Fibroblast of skin of abdomen (primary cell): ENCODE measurements around the gene AMPH. TPM values are rescaled to one million over a fixed set of nuclear protein-coding genes. Genes with fewer than 3 reads are reported as not detected.

Experiments
- DNase-seq: peaks from one replicate; pipeline ENCODE4 v3.0.0-alpha.2; 2013
- polyA plus RNA-seq, 2 experiments: library from polyadenylated mRNA; unstranded; fragments of 120-200 nt; gene quantifications; one replicate each; pipeline ENCODE4 v1.2.1, GENCODE V29; 2013; ENCODE audit not compliant: insufficient read length in 2 of 2

The AMPH gene
- polyA plus RNA-seq (2013, experiment 1 of 2; ENCODE audit: insufficient read length) = 37.1 TPM
- 36.6 TPM for polyA plus RNA-seq (2013, experiment 2 of 2; ENCODE audit: insufficient read length)

DNA sequence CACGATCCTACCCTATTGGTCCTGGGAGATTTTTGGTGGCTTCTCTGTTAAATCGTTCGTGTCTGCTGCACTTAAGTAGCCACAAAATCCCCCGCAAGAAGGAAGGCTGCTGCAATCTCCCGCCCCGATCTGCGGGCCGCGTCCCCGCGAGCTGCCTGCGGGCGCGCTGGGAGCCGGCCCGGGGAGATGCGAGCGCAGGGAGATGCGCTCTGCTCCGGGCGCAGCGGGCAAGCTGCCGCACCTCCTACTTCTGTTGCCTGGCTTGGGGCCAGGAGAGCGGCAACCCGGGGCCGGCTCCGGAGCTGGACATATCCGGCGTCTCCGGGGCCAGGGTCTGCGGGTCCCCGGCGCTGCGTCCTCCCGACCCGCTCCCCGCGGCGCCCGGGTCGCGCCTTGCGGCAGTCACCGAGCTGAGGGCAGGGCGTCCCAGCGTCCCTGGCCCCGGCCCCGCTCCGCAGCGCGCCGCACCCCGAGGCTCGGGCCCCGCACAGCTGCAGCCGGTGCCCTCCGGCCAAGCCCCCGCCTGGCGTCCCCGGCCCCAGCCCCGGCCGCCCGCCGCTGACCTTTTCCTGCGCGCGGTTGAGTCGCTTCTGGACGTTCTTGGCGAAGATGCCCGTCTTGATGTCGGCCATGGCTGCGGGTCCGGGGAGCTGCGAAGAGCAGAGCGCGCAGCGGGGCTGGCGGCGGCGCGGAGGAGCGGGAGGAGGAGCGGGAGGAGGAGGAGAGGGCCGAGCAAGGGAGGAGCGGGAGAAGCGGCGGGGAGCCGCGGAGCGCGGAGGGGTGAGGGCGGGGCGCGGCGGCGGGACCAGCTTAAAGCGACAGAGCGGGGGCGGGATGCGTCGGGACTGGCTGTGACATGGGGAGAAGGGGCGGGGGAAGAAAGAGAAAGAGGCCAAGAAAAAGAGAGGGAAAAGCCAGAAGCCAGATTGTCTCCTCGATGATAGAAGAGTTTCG is at the start of gene AMPH:
TSS of gene AMPH (minus strand) at position 654 of the 954 bp plus-strand sequence. CDS start at position 632, 22 bp downstream.
- DNase-seq = peak; percentile 79

DNA sequence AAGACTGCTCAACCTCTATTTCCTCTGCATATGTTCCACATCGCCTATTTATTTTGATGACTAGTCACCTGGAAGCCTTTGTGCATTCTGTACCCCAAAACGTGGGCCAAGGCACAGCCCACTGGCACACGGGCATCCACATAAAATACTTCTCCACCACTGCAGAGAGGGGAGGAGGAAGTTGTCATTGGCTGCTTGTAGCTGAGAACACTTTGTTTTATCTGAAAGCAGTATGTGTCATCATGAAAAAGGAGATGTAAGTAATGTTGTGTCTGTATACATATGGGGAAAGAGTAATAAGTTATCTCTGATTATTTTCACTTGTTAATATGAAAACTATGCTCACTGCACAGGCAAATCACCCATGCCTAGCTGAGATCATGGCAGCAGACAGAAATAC is 48.2 kb upstream of the AMPH start:
- no peak for DNase-seq

DNA sequence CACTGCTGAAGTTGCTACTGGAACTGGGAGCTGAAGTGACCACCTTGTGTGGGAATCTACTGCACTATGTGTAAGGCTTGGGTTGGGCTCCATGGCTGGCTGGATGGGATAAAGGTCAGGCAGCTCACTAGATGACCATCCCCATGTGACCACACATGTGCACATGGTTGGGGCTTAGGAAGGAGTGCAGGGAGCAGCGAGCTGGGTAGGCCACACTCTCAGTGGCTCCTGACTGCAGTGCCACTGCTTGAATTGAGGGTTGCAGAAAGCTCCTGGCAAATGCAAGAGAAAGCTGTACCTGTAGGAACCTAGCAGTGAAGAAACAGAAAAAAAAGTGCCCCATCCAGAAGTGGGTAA is 47.5 kb upstream of the AMPH start:
- no peak for DNase-seq

DNA sequence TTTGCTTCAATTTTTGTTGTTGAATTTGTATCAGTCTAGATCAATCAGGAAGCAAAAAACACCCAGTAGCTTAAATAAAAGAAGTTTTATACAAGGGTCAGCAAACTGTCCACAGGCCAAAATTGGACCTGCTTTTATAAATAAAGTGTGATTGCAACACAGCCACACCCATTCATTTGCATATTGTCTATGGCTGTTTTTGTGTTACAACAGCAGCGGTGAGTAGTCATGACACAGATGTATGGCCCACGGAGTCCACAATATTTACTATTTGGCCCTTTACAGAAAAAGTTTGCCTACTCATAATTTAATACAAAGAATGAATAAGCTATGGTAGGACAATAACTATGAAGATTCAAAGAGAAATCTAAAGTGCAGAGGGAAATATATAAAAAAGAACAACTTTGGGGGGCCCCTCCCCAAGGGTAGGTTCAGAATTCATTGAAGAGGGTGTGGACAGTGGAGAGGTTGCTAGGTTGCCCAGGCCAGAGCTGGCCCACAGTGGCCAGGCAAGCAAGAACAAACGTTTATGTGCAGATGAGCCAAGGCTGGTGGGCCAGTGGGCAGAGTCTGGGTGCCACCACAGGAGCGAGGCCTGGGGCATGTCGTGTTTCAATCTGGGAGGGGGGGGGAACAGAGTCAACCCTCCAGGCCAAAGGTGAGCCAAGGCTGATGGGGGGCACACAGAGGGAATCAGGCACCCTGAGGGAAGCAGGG is 47.0 kb upstream of the AMPH start:
- DNase-seq = no peak

DNA sequence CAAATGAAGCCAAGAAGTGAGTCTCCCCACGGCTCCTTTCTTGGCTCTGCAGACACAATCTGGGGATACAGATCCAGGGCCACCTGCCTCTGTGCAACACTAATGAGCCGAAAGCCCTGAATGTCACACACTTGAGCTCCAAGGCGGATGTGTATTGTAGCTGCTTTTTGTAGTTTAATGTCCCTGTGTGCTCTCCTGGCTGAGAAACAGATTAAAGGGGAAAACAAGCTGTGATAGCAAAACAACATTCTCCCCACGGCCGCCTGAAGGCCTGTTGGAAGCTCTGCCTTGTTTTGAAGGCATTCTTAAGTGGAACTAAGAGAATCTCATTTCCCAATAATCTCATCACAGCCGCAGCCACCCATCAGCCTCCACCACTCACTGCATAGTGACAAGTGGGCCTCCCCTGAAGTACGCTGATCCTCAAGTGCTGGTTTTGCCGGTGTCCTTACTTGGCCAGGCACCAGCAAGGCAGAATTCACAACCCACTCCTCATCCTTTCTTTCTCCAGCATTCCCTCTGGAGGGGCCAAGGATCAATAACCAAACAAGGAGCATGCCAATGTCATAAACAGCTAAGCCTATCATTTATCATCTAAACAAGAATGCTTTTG is 44.4 kb upstream of the AMPH start:
- DNase-seq = no peak

- no peak for DNase-seq
Measured at GRCh38 chr7:38674513-38674912, 43.3 kb upstream of the AMPH start.

- peak; percentile 76 for DNase-seq
Measured at GRCh38 chr7:38673795-38674194, 42.6 kb upstream of the AMPH start.

DNA sequence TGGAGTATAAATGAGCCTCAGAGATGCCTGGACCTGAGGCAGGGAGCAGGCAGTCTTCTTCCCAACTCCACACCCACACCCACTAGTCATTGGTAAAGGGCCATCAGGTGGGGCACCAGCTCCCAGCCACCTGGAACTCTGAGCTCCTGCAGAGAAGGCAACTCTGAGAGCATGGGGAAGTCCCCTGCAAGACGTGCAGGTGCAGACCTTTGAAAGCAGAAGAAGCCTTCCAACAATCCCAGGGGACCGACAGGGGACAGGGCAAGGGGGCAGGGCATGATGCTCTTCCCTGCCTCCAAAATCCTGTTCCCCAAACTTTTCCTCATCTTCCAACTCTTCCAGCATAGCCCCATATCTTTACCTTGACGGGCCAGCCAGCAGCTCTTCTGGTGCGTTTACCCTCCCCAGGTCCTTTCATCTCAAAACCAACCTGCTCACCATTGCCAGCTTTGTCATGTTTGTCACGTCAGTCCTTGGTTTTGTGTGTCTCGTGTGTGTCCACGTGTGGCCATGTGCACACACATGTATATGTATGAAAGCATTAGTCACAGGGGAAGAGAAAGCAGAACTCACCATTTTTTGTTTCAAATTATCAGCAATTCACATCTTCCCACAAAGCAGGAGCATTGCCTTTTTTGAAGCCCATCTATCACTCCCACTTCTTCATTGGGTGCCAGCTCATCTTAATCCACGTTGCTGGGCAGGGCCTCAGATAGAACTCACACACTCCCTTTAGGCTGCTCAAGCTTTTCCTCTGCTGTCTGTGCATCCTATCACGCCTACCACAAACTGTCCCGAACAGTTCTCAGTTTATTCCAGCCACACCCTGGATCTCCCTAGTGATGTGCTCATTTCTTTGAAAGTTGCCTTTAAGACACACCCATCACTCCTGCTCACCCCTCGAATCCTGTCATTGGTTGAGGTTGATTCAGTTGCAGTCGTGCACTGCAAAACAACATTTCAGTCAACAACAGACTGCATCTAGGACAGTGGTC is 41.0 kb upstream of the AMPH start:
- DNase-seq = no peak

GRCh38 chr7:38669965-38670520 is 38.9 kb upstream of the AMPH start:
- no peak for DNase-seq

DNA sequence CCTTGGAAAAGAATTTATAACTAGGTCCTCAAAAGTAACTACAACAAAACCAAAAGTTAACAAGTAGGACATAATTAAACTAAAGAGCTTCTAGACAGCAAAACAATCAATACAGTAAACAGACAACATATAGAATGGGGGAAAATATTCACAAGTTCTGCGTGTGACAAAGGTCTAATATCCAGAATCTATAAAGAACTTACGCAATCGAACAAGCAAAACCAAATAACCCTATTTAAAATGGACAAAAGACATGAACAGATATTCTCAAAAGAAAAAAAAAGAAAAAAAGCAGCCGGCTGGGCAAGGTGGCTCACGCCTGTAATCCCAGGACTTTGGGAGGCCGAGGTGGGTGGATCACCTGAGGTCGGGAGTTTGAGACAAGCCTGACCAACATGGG is 33.8 kb upstream of the AMPH start:
- DNase-seq = no peak

GRCh38 chr7:38660427-38661099 is 29.4 kb upstream of the AMPH start:
- DNase-seq = peak; percentile 61

DNA sequence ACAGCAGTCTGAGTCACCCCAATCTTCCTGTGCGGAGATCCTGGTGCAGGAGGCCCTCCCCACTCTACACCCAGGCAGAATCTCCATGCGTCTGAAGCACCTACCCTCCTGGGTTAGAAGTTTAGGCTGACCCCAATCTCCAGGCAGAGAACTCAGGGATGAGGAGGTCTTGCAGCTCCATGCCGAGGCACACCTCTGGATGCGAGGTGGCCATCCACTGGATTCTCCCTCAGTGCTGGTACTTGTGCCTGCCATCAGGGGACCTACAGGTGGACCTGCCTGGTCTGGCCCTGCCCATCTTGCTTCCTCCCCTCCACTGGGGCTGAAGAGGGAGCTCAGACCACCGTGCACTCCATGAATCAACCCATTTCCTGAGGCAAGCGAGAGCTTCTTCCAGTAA is 28.8 kb upstream of the AMPH start:
- no peak for DNase-seq

DNA sequence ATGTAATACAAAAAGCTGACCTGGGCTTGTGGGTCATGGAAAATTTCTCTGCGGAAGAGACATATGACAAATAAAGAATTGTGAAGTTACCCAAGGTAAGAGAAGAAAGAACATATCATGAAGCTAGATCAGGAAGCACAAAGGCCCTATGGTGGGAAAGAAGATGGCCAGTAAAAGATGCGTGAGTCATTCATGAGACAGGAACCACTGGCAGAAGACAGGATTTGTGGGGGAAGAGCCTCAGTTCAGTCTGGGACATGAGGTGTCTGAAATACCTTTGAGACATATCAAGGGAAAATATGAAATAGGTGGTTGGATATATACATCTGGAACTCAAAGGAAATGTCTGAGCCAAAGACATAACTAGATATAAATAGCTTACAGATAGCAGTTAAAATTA is 27.7 kb upstream of the AMPH start:
- peak; percentile 37 for DNase-seq

- DNase-seq = peak; percentile 16
Measured at GRCh38 chr7:38656968-38657367, 25.8 kb upstream of the AMPH start.

- DNase-seq = no peak
Measured at GRCh38 chr7:38655833-38656774, 24.9 kb upstream of the AMPH start.

- DNase-seq = no peak
Measured at GRCh38 chr7:38637957-38638356, 6.8 kb upstream of the AMPH start.

DNA sequence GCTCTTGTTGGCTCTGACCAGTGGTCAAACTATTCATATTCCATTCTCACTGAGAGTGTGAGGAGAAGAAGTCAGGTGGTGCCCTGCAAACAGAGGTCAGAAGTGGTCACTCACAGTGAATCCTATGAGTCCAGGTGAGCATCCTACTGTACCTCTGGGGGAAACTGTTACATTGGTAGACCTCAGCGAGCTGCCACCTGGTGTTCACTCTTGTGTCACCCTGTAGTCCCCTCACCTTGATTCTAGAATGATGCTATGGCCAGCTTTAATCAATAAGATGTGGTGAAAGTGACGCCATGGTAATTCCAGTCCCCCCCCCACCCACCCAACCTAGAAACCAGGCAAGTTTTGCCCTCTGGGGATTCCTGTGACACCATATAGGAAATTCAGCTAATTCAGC is 1.2 kb upstream of the AMPH start:
- DNase-seq = no peak

DNA sequence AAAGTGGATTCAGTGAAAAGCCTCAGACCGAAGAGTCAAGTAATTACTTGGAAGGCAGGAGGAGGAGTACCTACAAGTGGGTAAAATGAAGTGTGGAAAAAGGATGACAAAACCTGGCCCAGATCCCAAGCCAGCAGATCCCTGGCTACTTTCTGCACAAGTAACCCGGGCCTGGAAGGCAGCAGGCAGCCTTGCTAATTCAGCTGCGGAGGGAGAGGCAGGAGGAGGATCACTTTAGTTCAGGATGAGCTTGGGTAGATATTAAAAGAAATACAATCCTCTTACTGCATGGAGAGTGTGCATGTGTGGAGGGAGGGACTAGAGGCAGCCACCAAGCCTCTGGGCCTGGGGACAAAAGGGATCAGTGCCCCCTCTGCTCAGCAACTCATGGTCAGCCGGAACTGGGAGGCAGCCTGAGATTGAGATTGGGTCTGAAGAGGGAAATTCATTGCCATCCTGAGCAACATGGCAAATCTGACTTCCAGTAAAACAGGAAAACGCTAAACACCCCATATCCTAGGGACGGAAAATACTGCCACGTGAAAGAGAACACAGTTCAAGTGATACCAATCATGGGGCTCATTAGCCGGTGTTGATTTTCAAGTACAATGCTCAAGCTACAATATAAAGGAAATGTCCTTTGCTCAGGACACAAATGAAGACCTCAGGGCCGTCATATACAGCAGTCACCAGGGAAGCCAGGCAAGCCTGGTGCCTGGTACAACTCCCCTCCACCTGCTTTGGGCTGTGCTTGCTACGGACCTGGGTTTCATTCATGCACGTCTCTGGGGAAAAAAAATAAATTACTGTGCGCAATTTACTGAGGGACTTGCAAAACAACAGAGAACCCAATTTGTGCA is 1.3 kb downstream of the AMPH start:
- peak; percentile 49 for DNase-seq
